NCI-H748 (cell line): ENCODE results near the gene B3GALT4.
A peak's percentile ranks its signal among the peaks of the same experiment; 100 is the strongest.

Source experiments
- DNase-seq: peaks from one replicate; lab custom pipeline; 2025; ENCODE audit not compliant: unreplicated experiment; lab: John Stamatoyannopoulos, UW

The B3GALT4 gene

GRCh38 chr6:33290459-33290858, 13.5 kb downstream of the B3GALT4 start:
- no peak for DNase-seq

DNA sequence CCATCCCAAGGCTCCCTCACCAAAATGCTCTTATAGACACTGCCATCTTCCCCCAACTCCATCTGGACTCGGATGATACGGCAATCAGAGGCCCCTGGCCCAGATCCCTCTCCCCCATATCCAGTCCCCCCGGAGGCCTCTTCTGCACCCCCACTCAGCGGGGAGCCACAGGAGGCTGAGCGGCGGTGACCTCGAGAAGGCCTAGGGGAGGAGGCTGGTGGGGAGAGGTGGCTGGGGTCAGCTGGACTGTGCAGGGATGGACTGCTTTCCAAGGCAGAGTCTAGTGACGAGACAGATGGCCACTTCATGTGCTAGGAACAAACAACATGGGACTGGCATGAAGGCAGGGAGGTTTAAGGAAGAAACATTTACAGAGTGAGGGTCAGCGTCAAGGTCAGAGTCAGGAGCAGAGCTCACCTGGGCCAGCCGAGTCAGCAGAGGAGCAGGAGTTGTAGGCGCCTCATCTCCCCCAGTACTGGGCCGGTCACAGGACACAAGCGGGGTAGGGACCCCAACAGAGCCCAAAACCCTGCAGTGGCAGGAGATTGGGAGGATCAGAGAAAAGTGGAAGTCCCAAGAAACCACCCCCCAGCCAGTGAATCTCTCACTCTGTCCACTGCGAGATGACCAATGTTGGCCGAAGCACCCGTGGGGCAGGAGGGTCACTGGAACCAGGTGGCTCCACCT, 16.2 kb downstream of the B3GALT4 start:
- no peak for DNase-seq

DNA sequence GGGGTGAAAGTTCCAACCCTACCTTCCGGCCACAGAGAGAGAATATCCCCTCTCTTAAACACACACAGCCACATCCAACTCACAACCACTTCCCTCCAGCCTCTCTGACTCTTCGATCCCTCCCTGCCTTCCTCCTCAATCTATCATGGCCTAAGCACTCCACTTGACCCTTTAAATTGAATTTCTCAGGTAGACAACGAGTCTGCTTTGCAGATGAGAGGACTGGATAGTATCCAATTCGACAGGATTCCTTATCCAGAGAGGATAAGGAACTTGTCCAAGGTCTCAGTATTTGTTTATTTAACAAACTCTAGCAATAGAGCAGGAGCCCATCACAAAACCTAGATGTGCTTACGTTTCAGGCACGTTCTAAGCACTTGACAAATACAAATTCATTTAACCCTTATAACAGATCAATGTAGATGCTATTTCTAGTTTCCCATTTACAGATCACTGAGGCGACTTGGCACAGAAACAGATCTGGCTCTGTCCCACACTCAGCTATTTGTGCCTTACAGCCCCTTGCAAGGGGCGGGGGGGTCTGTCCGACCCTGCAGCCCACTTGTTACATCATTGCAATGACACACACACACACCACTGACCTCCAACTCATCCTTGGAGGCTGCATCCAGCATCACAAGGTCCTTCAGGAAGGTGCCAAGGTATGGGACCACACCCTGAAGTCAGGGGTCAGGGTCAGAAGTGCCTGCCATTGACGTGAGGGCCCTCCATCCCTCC, 17.3 kb downstream of the B3GALT4 start:
- no peak for DNase-seq

- no peak for DNase-seq
Observed at GRCh38 chr6:33295621-33296369, 18.9 kb downstream of the B3GALT4 start.

GRCh38 chr6:33296797-33297405, 20.0 kb downstream of the B3GALT4 start:
- DNase-seq = no peak

DNA sequence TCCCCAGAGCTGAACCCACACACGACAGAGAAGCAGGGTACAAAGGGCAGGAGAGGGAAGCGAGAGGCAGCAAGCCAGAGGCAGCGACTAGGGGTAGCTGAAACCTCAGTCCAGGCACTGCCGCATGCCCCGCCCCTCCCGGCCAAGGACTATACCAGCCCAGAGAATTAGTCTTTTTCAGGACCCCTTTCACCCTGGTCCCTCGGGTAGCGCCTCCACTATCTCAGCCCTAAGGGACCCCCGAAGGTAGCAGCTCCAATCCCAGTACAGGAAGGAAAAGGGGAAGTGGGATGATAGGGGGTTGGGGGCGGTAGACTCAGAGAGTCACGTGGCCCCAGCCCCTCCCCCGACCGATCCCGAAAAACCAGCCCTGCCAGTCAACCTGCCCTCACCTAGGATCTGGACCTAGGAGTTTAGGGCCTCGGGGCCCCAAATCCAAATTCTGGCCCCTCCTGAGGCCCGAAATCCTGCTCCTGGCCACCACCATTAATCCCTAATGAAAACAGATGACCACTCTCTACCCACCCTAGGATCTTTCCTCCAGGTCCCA, 20.6 kb downstream of the B3GALT4 start:
- no peak for DNase-seq

DNA sequence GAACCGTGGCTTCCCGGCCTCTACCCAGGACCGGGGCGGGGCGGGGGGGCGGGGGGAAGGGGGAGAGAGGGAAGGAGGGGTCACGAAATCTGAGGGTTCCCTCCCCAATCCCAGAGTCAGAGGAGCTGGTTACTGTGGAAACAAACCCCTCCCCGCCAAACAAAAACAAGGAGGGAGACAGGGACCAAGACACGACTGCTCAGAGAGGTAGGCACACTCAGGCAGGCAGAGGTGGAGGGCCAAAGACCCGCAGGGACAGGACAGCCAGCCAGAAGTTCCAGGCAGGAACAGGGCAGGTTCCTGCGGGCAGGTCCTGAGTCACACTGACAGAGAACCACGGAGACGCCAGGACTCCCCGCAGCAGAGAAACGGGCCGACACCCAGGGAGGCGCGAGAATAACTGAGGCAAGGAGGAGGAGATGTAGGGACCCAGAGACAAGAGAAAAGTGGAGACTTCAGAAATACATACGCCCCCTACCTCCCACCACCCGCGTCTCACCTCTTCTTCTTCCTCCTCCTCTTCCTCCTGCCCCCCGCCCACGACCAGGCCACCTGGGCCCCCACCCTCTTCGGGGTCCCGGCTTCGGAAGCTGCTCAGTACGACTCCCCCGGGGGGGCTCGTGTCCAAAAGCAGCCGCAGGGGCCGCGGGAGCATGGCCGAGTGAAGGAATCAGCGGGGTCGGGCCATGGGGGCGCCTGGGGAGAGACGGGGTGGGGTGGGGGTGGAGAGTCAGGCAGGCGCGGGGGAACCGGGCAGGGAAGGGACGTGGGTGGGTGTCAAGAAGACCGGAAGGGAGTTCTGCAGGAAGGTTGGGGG, 21.2 kb downstream of the B3GALT4 start:
- peak; percentile 58 for DNase-seq

DNA sequence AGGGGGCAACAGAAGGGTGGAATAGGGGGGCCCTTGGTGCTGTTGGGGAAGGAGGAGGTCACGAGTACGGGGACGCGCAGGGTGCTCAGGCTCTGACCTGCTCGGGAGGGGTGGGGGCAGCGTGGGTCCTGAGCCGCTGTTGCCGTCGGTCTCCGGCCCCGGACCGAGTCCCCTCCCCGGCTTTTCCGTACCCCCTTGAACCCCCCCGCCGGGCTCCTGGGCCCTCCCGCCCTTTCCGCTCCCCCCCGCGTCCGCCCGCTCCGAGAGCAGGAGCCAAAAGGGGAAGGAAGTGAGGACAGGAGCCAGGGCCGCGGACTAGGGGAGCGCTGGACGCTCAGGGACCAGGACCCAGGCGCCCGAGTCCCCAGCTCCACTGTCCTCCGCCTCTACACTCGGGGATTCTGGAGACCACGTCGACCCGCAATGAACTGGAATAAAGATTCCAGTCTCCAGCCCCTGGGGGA, 21.9 kb downstream of the B3GALT4 start, which contains the start of gene RGL2:
RGL2 (minus strand) TSS at position 170 of the 464 bp plus-strand sequence. CDS start 332 bp downstream, outside the sequence.
- DNase-seq = peak; percentile 73

DNA sequence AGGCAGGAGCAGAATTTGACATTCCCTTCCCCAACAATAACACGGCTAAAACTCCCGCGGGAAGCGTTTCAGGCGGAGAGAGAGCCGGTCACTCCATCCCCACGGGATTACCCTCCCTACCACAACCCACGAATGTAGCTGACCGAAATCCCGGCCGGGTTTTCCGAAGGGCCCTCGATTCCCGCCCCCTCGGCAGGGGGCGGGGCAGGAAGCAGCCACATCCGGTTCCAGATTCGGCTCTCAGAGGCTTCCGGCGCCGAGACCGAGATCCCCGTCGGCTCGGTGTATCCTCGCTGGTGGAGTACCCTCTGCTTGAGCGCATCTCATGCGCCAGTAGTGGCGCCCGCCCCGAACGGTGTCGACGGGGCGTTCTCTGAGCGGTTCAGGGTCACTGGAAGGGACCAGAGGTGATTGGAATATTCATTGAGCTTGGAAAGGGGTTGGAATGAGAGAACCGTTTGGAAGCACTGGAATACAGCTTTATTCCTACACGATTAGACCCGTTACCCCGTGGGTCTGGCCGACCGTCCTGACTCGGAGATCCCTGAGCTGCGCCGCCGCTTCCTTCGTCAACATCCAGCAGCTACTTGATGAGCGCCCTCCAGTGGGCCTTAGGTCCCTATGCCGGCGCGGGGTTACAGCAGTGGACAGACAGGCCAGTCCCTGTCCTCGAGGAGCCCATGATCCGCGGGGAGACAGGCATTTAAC, 22.5 kb downstream of the B3GALT4 start:
- peak; percentile 95 for DNase-seq

DNA sequence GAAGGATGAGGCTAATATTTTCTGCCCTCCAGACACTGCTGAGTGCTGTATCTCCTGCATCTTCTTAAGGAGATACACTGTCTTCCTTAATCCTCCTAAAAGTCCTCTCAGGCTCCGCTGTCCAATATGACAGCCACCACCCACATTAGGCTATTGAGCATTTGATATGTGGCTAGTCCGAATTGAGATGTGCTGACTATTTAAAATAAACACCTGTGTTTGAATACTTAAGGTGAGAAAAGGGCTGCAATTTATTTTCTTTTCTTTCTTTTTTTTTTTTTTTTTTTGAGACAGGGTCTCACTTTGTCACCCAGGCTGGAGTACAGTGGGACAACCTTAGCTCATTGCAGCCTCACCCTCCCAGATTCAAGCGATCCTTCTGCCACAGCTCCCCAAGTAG, 25.0 kb downstream of the B3GALT4 start:
- no peak for DNase-seq

DNA sequence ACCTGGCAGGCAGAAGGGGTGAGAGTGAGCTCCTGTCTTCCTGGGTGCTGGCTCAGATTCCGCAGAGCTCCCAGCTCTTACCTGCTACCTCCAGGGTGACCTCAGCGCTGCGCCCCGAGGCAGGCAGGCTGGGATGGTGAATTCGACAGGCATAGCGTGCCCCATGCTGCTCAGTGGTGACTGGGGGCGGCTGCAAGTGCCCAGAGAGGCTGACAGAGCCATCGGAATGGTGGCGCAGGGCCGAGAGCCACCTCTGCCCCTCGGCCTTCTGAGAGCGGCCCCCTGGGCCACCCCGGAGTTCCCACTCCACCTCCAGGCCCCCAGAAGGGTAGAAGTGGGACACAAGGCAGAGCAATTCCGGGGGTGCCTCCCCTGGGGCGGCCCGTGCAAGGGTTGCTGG, 27.3 kb downstream of the B3GALT4 start:
- no peak for DNase-seq

- no peak for DNase-seq
Observed at GRCh38 chr6:33305052-33305451, 28.1 kb downstream of the B3GALT4 start.

DNA sequence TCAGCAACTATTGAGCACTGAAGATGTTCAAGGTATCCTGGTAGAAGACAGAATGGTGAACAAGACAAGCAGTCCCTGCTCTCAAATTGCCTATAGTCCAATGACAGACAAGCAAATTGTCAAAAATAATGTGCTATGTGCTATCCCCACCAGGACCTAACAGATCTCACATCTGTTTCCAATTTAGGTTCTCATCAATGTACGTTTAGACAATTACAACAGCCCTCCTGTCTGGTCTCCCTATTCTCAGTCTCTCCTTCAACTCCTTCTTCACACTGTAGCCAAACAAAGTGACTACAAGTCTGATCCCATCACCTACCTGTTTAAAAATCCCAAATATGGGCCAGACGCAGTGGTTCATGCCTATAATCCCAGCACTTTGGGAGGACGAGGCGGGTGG, 29.4 kb downstream of the B3GALT4 start:
- no peak for DNase-seq

DNA sequence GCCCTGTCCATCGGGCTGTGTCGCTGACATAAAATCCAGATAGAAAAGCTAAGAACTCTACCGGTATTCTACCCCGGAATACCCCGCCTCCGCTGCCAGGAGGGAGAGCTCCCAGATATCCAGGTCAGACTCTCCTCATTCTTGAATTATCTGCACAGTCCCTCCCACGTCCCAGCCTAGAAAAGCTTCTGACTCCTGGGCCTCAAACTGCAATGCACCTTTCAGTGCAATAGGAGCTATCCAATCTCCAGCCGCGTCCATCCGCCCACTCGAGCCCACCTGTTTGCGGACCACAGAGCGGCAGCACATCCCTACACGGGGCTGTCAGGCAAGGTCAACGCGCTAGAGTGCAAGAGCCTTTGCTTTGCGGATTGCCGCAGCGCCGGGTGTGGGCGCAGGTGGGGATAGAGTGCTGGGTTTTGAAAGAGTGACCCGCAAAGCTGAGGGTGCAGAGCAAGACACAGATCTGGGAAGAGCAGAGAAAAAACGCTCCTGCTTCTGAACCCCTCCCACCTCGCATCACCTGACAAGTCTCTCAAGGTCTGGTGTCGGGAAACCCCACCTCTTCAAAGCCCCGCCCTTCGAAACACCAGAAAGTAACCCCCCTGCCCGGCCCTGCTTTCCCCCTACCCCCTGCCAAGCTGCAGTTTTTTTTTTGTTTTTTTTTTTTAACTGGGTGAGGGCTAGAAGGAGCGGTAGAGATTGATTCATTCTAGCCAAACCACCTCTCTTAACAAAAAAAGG, 35.6 kb downstream of the B3GALT4 start:
- peak; percentile 95 for DNase-seq

DNA sequence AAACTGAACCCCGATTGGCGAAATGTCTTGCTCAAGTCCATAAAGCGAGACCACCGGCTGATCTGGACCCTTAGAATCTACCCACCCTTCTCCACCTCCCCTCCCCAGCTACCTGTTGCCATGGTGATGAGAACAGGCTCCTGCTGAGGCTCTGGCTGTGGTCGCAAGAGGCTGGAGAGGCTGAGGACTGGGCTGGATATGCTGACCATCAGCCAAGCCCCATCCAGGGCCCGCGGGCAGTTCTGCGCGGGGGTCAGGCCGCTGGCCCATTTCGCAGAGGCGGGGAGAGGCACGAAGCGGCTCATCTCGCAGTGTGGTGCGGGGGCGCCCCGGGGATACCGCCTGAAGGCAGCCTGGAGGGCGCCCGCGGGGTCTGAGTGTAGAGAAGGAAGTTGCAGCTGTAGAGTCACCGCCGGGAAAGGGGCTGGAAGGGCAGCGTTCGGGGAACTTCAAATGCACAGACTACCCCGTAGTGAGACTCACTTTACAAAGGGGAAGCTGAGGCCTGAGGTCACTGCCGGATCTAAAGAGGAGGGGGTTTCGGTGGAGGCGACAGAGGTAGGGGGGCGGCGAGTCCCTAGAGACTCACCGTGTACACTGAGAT, 36.3 kb downstream of the B3GALT4 start:
- peak; percentile 88 for DNase-seq

DNA sequence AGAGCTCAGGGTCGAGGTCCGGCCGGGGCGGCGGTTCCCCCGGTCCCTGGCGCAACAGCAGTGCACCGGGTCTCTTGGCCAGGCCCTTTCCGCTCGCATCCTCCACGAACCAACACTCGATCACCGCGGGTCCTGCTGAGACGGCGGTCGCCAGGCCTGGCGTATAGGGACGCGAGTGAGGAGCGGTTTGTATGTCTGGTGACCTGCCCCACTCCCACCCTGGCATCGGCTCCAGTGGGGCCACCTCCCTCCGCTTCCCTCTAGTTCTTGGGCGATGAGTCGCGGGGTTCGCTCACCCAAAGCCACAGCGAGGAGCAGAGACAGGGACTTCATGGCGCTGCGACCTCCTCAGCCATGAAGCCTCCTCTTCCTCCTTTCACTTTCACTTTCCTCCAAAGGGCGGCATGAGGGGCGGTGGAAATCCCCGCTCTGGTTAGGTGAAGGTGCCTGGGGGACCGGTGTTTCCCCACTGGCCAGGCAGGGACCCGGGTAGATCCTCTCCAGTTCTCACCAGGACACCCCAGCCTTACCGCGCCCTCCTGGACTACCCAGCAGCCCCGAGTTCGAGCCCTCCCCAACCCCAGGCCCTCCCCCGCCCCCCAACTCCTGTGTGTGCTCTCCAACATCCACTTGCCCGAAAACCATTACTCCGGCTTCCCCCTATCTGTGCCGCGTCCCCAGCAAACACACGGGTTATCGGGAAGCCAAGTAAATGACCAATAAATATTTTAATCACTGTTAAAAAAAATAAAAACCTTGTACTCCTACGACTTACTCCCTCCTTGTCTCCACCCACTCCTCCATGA, 37.0 kb downstream of the B3GALT4 start, which contains the start of gene TAPBP:
TAPBP (minus strand) TSS at position 370 of the 806 bp plus-strand sequence; CDS start at position 333, 37 bp downstream.
- peak; percentile 78 for DNase-seq

DNA sequence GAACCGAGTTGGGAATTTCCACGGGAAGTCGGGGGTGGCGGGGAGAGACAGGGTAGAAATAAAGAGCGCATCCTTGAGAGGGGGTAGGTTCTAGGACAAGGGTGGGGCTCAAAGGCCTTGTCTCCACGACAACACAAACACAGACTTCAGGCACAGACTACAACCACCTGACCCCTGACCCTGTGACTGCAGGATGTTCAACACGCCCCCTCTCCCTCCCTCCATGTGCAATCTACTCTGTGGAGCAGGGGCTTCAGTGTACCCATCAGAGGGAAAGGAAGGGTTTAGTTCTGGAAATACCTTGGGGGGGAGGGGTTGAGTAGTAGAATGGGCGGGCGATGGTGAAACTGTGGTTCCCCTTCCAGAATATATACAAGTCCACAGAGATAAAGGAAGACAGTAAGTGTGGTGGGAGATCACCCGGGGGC, 37.6 kb downstream of the B3GALT4 start:
- peak; percentile 93 for DNase-seq
